IMR-90 (cell line): ENCODE data around the gene CCK. TPM values are rescaled to one million over a fixed set of nuclear protein-coding genes. Genes with fewer than 3 reads are reported as not detected.
A peak's percentile ranks its signal among the peaks of the same experiment; 100 is the strongest.

Experiments used
- ATAC-seq: fragments of 200-7000 bp; cut with Tn5 transposase; 2 replicates; pipeline ENCODE4 v1.9.1; 2020; ENCODE audit warnings: low read depth, mild to moderate bottlenecking, moderate library complexity
- Bru-seq: library from RNA; stranded (reverse); fragments of 400-500 nt; gene quantifications from one replicate; lab custom pipeline; 2021; lab: Mats Ljungman, UMichigan
- BruChase-seq, 2 experiments: library from RNA; stranded (reverse); fragments of 400-500 nt; gene quantifications; one replicate each; lab custom pipeline; 2021; lab: Mats Ljungman, UMichigan
- BruUV-seq: library from RNA; stranded (reverse); fragments of 400-500 nt; replicated peaks from 2 replicates; lab custom pipeline; 2021; lab: Mats Ljungman, UMichigan
- CTCF ChIA-PET: fragments of 300-600 bp; formaldehyde crosslinking; extraction: SDS; loops from one replicate; lab custom pipeline; 2021; ENCODE audit warnings: antibody characterized with exemption; lab: Yijun Ruan, JAX
- POLR2A ChIA-PET: fragments of 300-600 bp; sonication (Branson Sonifier 250); formaldehyde crosslinking; loops from one replicate; lab custom pipeline; 2022; ENCODE audit warnings: antibody characterized with exemption; ENCODE audit not compliant: unreplicated experiment; lab: Charles Lee
- DNase-seq: peaks from one replicate; pipeline ENCODE4 v3.0.0; 2013
- H2AFZ ChIP-seq: replicated peaks from 2 replicates; pipeline ENCODE3; 2013; ENCODE audit warnings: low read length, mild to moderate bottlenecking; ENCODE audit not compliant: poor library complexity
- H2AK5ac ChIP-seq: 2 replicates; pipeline ENCODE4 v1.6.1; 2013; ENCODE audit warnings: low read depth, low read length, inconsistent platforms
- H2AK9ac ChIP-seq: replicated peaks from 2 replicates; pipeline ENCODE3; 2013; ENCODE audit warnings: mild to moderate bottlenecking, low read depth, low read length, moderate library complexity; ENCODE audit not compliant: poor library complexity
- H2BK120ac ChIP-seq: 2 replicates; pipeline ENCODE4 v1.6.1; 2013; ENCODE audit warnings: low read depth, low read length, inconsistent platforms
- H2BK15ac ChIP-seq: 3 replicates; pipeline ENCODE4 v1.6.1; 2013; ENCODE audit warnings: low read depth, low read length, inconsistent platforms
- H2BK20ac ChIP-seq: 2 replicates; pipeline ENCODE4 v1.6.1; 2013; ENCODE audit warnings: low read depth, mild to moderate bottlenecking, inconsistent platforms, low read length, moderate library complexity
- H2BK5ac ChIP-seq: 2 replicates; pipeline ENCODE4 v1.6.1; 2013; ENCODE audit warnings: mild to moderate bottlenecking, low read depth, low read length, inconsistent platforms; ENCODE audit not compliant: poor library complexity, severe bottlenecking
- H3K14ac ChIP-seq: replicated peaks from 2 replicates; pipeline ENCODE4 v1.6.1; 2013; ENCODE audit warnings: low read depth, low read length, inconsistent platforms
- H3K18ac ChIP-seq: 2 replicates; pipeline ENCODE4 v1.6.1; 2013; ENCODE audit warnings: low read depth, low read length, control low read depth
- H3K23ac ChIP-seq: 2 replicates; pipeline ENCODE4 v1.6.1; 2013; ENCODE audit warnings: low read depth, low read length, inconsistent platforms
- H3K27ac ChIP-seq: 2 replicates; pipeline ENCODE4 v1.5.1; 2013; ENCODE audit warnings: mild to moderate bottlenecking, control low read depth, low read length; ENCODE audit not compliant: insufficient read depth
- H3K27me3 ChIP-seq: 2 replicates; pipeline ENCODE4 v1.6.1; 2013; ENCODE audit warnings: low read length; ENCODE audit not compliant: control insufficient read depth, insufficient read depth
- H3K36me3 ChIP-seq: 2 replicates; pipeline ENCODE4 v1.6.1; 2013; ENCODE audit warnings: low read length, mixed read lengths; ENCODE audit not compliant: control insufficient read depth, insufficient read depth
- H3K4ac ChIP-seq: 2 replicates; pipeline ENCODE4 v1.6.1; 2013; ENCODE audit warnings: low read depth, low read length, inconsistent platforms
- H3K4me1 ChIP-seq: 2 replicates; pipeline ENCODE4 v1.6.1; 2013; ENCODE audit warnings: low read length, mixed read lengths; ENCODE audit not compliant: control insufficient read depth, insufficient read depth
- H3K4me2 ChIP-seq: 2 replicates; pipeline ENCODE4 v1.6.1; 2013; ENCODE audit warnings: low read depth, mild to moderate bottlenecking, control low read depth, low read length, moderate library complexity
- H3K4me3 ChIP-seq: 2 replicates; pipeline ENCODE4 v1.5.1; 2013; ENCODE audit warnings: low read depth, mild to moderate bottlenecking, control low read depth, low read length, moderate library complexity; ENCODE audit not compliant: insufficient read depth
- H3K56ac ChIP-seq: 2 replicates; pipeline ENCODE4 v1.6.1; 2013; ENCODE audit warnings: low read length, inconsistent platforms; ENCODE audit not compliant: insufficient read depth; ENCODE audit errors: extremely low read depth
- H3K79me1 ChIP-seq, 2 experiments: 2 replicates each; pipeline ENCODE4 v1.6.1; 2013; ENCODE audit warnings: low read length in 2 of 2, inconsistent platforms in 1 of 2, low read depth in 1 of 2
- H3K9ac ChIP-seq: 2 replicates; pipeline ENCODE4 v1.6.1; 2013; ENCODE audit warnings: low read depth, low read length, control low read depth
- H3K9me1 ChIP-seq: 2 replicates; pipeline ENCODE4 v1.6.1; 2013; ENCODE audit warnings: low read length, inconsistent platforms; ENCODE audit not compliant: insufficient read depth
- H3K9me3 ChIP-seq: 2 replicates; pipeline ENCODE4 v1.6.1; 2013; ENCODE audit warnings: low read length; ENCODE audit not compliant: control insufficient read depth, insufficient read depth
- H4K20me1 ChIP-seq: 2 replicates; pipeline ENCODE4 v1.6.1; 2013; ENCODE audit warnings: low read length, inconsistent platforms; ENCODE audit not compliant: insufficient read depth
- H4K5ac ChIP-seq: 2 replicates; pipeline ENCODE4 v1.6.1; 2013; ENCODE audit warnings: mild to moderate bottlenecking, low read depth, low read length, control low read depth
- H4K8ac ChIP-seq, 2 experiments: 2 replicates each; pipeline ENCODE4 v1.6.1; 2013; ENCODE audit warnings: low read depth in 2 of 2, low read length in 2 of 2, control low read depth in 1 of 2, inconsistent platforms in 1 of 2
- H4K91ac ChIP-seq: 2 replicates; pipeline ENCODE4 v1.6.1; 2013; ENCODE audit warnings: low read depth, low read length, inconsistent platforms; ENCODE audit not compliant: insufficient read depth
- CEBPB ChIP-seq: IDR thresholded peaks from 2 replicates; pipeline ENCODE4 v1.6.1; 2012; ENCODE audit warnings: low read depth, low read length, improper control_type of control experiment
- CHD1 ChIP-seq: IDR thresholded peaks from 2 replicates; pipeline ENCODE4 v1.6.1; 2012; ENCODE audit warnings: low read depth, low read length, improper control_type of control experiment
- MAFK ChIP-seq: IDR thresholded peaks from 2 replicates; pipeline ENCODE4 v1.6.1; 2012; ENCODE audit warnings: low read depth, low read length, improper control_type of control experiment
- MAZ ChIP-seq: IDR thresholded peaks from 2 replicates; pipeline ENCODE4 v1.6.1; 2012; ENCODE audit warnings: low read depth, mild to moderate bottlenecking, low read length, improper control_type of control experiment, moderate library complexity, borderline replicate concordance
- MXI1 ChIP-seq: IDR thresholded peaks from 2 replicates; pipeline ENCODE4 v1.6.1; 2012; ENCODE audit warnings: low read depth, mild to moderate bottlenecking, low read length, moderate library complexity, borderline replicate concordance
- NFE2L2 ChIP-seq: fragments of 150-350 bp; IDR thresholded peaks from 2 replicates; pipeline ENCODE4 v1.6.1; 2016; ENCODE audit warnings: low read depth, mild to moderate bottlenecking, low read length
- POLR2A ChIP-seq: IDR thresholded peaks from 2 replicates; pipeline ENCODE4 v1.6.1; 2012; ENCODE audit warnings: mild to moderate bottlenecking, low read depth, low read length
- RAD21 ChIP-seq: IDR thresholded peaks from 2 replicates; pipeline ENCODE4 v1.6.1; 2012; ENCODE audit warnings: low read length, improper control_type of control experiment
- RCOR1 ChIP-seq: IDR thresholded peaks from 2 replicates; pipeline ENCODE4 v1.6.1; 2012; ENCODE audit warnings: mild to moderate bottlenecking, low read length, improper control_type of control experiment; ENCODE audit not compliant: insufficient replicate concordance
- RFX5 ChIP-seq: IDR thresholded peaks from 2 replicates; pipeline ENCODE4 v1.8.0; 2012; ENCODE audit warnings: low read depth, mild to moderate bottlenecking, low read length, moderate library complexity
- WGBS, 2 experiments: methylation state at CpG; one replicate each; pipeline versions ENCODE4 v1.1.5 to v1.1.7; 2013; ENCODE audit warnings: missing lambda C conversion rate in 2 of 2; ENCODE audit not compliant: insufficient read length in 1 of 2; ENCODE audit errors: extremely low coverage in 2 of 2; 5-methylcytosine and 5-hydroxymethylcytosine counted together
- dilution Hi-C: fragments of 300-500 bp; cut with HindIII; formaldehyde crosslinking; loops from one replicate; pipeline ENCODE4 v1.14.3; 2018; ENCODE audit warnings: low sequenced_read_pairs; ENCODE audit not compliant: unreplicated experiment
- in situ Hi-C: fragments of 300-500 bp; cut with MboI; formaldehyde crosslinking; loops from 3 replicates; pipeline ENCODE4 v1.14.3; 2019; ENCODE audit warnings: low sequenced_read_pairs, inconsistent platforms, mixed read lengths
- intact Hi-C: fragments of 100-400 bp; cut with micrococcal nuclease; formaldehyde crosslinking; loops from 2 replicates; pipeline ENCODE4 v1.10.0; 2022
- long read RNA-seq: library from polyadenylated mRNA; unstranded; transcript quantifications from one replicate; pipeline ENCODE4 v2.0.0, GENCODE V29; 2021; ENCODE audit not compliant: unreplicated experiment
- polyA plus RNA-seq, 3 experiments: library from polyadenylated mRNA; depleted of rRNA; stranded (reverse); fragments of >200 nt; gene quantifications; 2 replicates each; pipeline ENCODE4 v1.2.3, GENCODE V29; 2012; ENCODE audit warnings: low replicate concordance in 1 of 3
- total RNA-seq: library from RNA; depleted of rRNA; stranded (reverse); fragments of >200 nt; gene quantifications from 2 replicates; pipeline ENCODE4 v1.2.3, GENCODE V29; 2012; rRNA removed
- TF ChIP-seq, protein P1 (sequence below): conservative IDR thresholded peaks from 2 replicates; pipeline ENCODE4 v1.5.1; 2012; ENCODE audit warnings: mild to moderate bottlenecking, low read depth, low read length, improper control_type of control experiment

Gene CCK, protein sequence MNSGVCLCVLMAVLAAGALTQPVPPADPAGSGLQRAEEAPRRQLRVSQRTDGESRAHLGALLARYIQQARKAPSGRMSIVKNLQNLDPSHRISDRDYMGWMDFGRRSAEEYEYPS
- total RNA-seq (not detected in 2 replicates), polyA plus RNA-seq (2012; rRNA removed) (0.43 TPM in 2 replicates), Bru-seq, nascent RNA (percentile 15 among the genes with signal in this experiment), BruChase-seq, experiment 1, labeled RNA remaining after a 6-hour chase (percentile 8 among the genes with signal in this experiment), BruChase-seq, experiment 2, labeled RNA remaining after a 2-hour chase (not detected)
- 1.3 and 1.5 TPM in 2 replicates for polyA plus RNA-seq (2012; cell fraction: cytosol; rRNA removed)
- 0.66 and 0.78 TPM in 2 replicates for polyA plus RNA-seq (2012; cell fraction: nucleus; rRNA removed; ENCODE audit: low replicate concordance)
- long read RNA-seq: 0 reads

DNA sequence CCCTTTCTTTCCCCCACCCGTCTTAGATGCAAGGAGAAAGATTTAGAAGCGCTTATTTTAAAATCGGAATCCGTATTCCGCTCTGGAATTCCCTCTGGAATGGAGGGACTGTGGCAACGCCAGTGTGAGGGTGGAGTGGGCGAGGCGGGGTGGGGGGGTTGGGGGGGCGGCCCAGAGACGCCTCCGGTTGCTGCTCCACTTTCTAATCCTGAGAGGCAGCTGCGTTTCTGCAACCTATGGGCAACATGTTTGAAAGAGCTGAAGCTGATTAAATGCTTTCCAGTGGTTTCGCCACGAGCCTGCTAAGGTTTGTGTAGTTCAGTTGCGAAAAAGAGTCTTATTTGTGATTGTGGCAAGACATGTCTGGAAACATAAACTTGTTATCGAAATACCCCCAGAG lies at the start of gene CCK:
Gene CCK, minus strand, starts transcription at position 101 of the 400 bp plus-strand sequence. CDS start 2,555 bp downstream, outside the sequence.
- intact Hi-C loops: no loop called here
- ATAC-seq: no peak
- CTCF ChIA-PET: no interaction called here

More for the DNA sequence above, at the start of gene CCK:
- Histone ChIP-seq H3K4me3 (no peak within 1 kb of the TSS), H3K9me1 (no peaks in the 10 kb centered on the region), H3K27ac (no peak within 1 kb of the TSS), H3K79me1 (no peaks in the 10 kb centered on the region), H3K4me2 (no peak within 1 kb of the TSS), H4K91ac (no peak within 1 kb of the TSS), H3K4me1 (no peaks in the 10 kb centered on the region; the same call in 1 of the 2 replicates), H4K8ac (no peak within 1 kb of the TSS), H3K9me3 (peaks cover 9% of the 10 kb centered on the region; the same call in 1 of the 2 replicates), H3K9ac (no peak within 1 kb of the TSS), H2AFZ (no peak within 1 kb of the TSS), H3K36me3 (no peaks in the 10 kb centered on the region), H2AK9ac (peak within 1 kb of the TSS; percentile 55), H3K18ac (no peak within 1 kb of the TSS), H2BK5ac (no peak within 1 kb of the TSS), H2BK15ac (no peak within 1 kb of the TSS), H3K27me3 (peaks cover 46% of the 10 kb centered on the region), H3K56ac (no peak within 1 kb of the TSS), H3K14ac (no peak within 1 kb of the TSS), H4K5ac (no peak within 1 kb of the TSS), H3K23ac (no peak within 1 kb of the TSS), H2BK120ac (no peak within 1 kb of the TSS), H3K4ac (no peak within 1 kb of the TSS), H2AK5ac (no peak within 1 kb of the TSS), H4K20me1 (no peaks in the 10 kb centered on the region; the same call in 1 of the 2 replicates), H2BK20ac (no peak within 1 kb of the TSS)
- no TSS peak for BruUV-seq
- DNase-seq: no peak
- WGBS, 2 experiments: no CpG with 5 or more reads among the region's 16 CpGs
- in situ Hi-C loops (no loop called here), dilution Hi-C loops (no loop called here)
- POLR2A ChIA-PET: no interaction called here
- TF ChIP-seq MAZ (no peak), CEBPB (no peak), CHD1 (no peak), POLR2A (no peak), MXI1 (no peak), NFE2L2 (no peak), MAFK (no peak), RFX5 (no peak), RCOR1 (no peak), RAD21 (no peak)
- TF ChIP-seq, protein P1, sequence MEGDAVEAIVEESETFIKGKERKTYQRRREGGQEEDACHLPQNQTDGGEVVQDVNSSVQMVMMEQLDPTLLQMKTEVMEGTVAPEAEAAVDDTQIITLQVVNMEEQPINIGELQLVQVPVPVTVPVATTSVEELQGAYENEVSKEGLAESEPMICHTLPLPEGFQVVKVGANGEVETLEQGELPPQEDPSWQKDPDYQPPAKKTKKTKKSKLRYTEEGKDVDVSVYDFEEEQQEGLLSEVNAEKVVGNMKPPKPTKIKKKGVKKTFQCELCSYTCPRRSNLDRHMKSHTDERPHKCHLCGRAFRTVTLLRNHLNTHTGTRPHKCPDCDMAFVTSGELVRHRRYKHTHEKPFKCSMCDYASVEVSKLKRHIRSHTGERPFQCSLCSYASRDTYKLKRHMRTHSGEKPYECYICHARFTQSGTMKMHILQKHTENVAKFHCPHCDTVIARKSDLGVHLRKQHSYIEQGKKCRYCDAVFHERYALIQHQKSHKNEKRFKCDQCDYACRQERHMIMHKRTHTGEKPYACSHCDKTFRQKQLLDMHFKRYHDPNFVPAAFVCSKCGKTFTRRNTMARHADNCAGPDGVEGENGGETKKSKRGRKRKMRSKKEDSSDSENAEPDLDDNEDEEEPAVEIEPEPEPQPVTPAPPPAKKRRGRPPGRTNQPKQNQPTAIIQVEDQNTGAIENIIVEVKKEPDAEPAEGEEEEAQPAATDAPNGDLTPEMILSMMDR: no peak
